Right renal pelvis (tissue), 4 donors: ENCODE measurements around the gene NLGN3. TPM values are rescaled to one million over a fixed set of nuclear protein-coding genes. Genes with fewer than 3 reads are reported as not detected.
A peak's percentile ranks its signal among the peaks of the same experiment; 100 is the strongest.
"Not testable (repeated sequence)": the region's sequence is repeated elsewhere in the genome, so short reads cannot be mapped to it uniquely, and the experiment has no call there.

Experiments
- DNase-seq, 4 donors: peaks; one replicate each; pipeline ENCODE4 v3.0.0-alpha.2; 2013; ENCODE audit warnings: low read depth in 4 of 4, low spot score in 3 of 4, missing footprints in 1 of 4
- polyA plus RNA-seq, 4 donors: library from polyadenylated mRNA; unstranded; fragments of 120-200 nt; gene quantifications; one replicate each; pipeline ENCODE4 v1.2.1, GENCODE V29; 2013; ENCODE audit not compliant: insufficient read length in 4 of 4

Gene NLGN3
- polyA plus RNA-seq, 4 donors: 4.3 to 6.3 (median 4.9) TPM

DNA sequence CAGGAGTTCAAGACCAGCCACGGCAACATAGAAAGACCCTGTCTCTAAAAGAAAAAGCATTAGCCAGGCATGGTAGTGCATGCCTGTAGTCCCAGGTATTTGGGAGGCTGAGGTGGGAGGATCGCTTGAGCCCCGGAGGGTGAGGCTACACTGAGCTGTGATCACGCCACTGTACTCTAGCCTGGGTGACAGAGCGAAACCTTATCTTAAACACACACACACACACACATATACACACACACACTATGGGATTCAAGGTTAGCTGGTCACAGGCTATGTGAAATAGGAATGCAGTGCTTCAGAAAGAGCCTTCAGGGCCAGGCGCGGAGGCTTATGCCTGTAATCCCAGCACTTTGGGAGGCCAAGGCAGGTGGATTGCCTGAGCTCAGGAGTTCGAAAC, 23.5 kb downstream of the NLGN3 start:
- no peak for DNase-seq

DNA sequence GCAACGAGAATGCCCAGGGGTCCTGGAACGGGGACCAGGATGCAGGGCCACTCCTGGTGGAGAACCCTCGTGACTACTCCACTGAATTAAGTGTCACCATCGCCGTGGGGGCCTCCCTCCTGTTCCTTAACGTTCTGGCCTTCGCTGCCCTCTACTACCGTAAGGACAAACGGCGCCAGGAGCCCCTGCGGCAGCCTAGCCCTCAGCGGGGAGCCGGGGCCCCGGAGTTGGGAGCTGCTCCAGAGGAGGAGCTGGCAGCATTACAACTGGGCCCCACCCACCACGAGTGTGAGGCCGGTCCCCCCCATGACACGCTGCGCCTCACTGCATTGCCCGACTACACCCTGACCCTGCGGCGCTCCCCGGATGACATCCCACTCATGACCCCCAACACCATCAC, 24.9 kb downstream of the NLGN3 start:
- DNase-seq: no peak

DNA sequence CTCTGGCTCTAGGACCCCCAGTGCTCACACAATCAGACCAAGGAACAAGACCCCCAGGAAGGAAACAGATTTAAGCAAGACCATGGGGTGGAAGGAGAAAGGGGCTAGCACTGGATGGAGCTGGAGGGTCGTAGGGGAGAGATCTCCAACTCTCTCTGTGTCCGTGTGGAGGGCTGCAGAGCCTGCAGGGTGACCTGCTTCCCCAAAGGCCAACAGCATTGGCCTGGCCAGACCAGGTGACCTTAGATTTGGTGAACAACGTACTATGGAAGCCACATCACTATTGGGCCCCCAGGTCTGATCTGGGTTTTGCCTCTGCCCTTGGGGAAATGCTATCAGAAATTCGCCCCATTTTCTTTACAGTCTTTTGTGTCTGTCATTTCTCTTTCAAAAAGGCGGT, 26.0 kb downstream of the NLGN3 start:
- DNase-seq: no peak

DNA sequence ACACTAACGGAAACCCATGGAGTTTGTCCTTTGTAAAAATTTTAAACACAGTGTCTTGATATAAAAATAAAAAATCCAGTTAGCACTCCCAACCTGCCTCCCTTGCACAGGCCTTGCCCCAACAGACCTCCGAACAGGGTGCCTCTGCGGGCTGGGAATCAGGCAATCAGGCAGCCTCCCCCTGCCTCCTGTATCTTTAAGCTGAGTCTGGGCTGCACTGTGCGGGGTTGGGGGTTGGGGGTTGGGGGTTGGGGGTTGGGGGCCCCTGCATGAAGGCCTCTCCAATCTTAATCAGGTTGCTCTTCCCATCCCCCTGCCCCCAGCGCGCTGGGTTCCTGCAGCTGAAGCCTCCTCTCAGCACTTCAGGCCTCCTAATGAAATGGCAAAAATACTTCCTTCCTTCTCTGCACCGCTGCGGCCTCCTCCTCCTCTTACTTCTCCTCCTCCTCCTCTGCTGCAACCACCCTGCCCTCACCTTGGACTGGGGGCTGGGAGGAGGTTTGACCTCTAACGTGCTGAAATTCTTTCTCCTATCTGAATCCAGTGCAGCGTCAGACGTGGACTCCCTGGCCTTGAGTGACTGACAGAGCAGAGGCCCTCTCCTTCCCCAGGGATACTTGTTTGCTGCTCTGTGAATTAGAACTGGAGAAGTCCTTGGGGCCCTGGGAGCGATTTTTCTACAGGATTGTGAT, 26.6 kb downstream of the NLGN3 start:
- DNase-seq: no peak

DNA sequence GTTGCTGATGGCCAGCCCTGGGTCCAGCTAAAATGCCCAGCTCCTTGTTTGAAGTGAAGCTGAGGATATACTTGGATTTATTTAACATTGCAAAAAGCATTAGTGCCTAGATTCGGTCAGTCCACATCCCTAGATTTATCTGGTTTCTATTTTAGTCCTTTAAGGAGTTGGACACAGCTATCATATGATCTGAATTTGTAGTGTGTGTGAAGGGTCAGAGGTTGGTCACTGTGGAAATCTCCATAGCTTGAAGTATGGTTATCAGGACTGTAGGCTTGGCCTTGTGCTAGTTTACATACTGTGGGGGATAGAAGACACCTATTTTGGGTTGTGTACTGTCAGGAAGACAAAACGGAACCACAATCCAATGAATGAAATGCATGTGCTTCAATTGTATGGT, 28.8 kb downstream of the NLGN3 start:
- no peak for DNase-seq

DNA sequence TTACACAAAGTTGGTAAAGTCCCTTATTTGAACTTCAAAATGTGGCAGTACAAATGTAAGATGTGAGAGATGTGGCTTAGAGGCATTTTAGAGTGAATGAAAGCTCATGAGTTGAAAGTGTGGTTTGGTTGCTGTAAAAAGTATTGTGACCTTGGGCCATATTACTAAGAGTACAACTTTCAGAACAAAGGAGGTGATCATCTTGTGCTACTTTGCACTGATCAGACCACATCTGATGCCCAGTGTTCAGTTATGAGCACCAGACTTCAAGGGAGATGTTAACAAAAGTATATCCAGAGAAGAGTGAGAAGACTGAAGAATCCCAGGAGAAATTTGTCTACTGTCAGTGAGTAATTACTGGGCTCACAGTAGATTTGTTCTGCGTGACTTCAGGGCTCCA, 30.2 kb downstream of the NLGN3 start:
- no peak for DNase-seq

DNA sequence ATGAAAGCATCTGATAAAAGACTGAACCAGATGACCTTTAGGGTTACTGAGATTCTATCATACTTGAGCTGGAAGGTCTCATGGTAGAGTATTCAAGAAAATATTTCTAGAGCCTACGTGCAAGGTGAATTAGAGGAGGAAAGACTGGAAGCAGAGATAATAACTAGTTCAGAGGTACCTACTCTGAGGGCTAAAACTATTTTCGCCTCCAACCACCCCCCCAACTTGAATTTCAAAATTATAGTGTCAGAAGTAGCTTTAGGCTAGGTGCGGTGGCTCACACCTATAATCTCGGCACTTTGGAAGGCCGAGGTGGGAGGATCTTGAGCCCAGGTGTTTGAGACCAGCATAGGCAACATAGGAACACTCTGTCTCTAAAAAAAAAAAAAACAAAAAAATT, 30.9 kb downstream of the NLGN3 start:
- no peak for DNase-seq

DNA sequence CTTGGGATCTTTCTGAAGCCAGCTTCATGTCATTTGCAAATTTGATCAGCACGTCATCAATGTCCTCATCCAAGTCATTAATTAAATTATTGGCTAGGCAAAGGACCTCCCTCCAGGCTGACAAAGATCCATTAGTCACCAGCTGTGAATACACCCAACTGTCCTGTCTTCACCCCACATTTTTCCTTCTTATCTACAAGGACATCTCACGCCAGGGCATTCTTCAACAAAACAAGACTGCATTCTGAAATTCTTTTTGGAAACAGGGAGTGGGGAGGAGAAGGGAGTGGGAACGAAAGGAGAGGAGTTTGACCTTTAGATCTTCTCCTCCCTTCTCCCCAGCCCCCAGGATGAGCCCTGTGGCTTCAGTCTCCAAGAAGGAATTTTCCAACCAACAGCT, 32.7 kb downstream of the NLGN3 start:
- DNase-seq: no peak

DNA sequence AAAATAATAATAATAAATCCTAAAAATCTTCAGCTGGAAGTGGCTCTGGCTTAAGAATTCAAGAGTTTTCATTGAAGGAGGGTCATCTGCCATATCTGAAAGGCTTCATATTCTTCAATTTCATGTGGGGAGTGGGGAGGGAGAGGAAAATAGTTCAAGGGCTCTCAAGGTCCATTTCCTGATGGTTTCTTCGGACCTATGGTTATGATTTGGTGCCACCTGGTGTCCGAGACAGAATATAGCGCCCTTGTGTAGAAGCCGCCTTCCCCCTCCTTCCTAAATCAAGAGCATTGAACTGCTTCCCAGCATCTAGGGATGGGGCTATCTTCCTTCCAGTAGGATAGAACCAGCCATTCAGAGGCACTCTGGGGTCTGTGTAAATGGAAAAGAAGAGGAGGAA, 34.3 kb downstream of the NLGN3 start:
- DNase-seq: peak in 1 of 4 donors; percentile 43

DNA sequence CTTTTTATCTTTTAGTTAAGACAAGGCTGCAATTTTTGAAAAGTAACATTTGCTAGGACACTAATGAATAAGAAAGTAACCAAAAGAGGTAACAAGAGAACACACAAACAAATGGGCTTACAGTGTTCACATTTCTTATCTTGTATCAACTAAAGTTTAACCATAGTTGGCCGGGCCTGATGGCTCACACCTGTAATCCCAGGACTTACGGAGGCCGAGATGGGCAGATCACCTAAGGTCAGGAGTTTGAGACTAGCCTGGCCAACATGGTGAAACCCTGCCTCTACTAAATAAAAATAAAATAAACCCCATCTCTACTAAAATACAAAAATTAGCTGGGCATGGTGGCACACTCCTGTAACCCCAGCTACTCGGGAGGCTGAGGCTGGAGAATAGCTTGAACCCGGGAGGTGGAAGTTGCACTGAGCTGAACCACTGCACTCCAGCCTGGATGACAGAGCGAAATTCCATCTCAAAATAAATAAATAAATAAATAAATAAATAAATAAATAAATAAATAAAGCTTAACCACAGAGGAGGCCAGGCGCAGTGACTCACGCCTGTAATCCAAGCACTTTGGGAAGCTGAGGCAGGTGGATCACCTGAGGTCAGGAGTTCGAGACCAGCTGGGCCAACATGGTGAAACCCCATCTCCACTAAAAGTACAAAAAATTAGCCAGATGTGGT, 36.1 kb downstream of the NLGN3 start:
- not testable (repeated sequence) for DNase-seq

DNA sequence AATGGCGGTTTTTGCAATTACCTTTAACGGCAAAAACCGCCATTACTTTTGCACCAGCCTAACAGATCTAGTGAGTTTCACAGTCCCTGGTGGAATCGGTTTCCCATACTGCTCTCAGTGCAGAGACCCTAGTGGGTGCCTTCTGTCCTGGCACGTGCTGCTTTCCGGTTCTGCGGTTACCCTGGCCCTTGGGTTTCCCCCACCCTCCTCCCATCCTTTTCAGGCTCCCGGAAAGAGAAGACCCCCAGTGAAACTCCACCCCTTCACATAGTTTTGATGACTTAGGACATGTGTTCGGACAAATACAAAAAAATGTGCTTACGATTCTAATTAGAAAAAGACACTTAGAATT, 36.9 kb downstream of the NLGN3 start:
- peak in 2 of 4 donors; percentile 28 to 42 for DNase-seq

DNA sequence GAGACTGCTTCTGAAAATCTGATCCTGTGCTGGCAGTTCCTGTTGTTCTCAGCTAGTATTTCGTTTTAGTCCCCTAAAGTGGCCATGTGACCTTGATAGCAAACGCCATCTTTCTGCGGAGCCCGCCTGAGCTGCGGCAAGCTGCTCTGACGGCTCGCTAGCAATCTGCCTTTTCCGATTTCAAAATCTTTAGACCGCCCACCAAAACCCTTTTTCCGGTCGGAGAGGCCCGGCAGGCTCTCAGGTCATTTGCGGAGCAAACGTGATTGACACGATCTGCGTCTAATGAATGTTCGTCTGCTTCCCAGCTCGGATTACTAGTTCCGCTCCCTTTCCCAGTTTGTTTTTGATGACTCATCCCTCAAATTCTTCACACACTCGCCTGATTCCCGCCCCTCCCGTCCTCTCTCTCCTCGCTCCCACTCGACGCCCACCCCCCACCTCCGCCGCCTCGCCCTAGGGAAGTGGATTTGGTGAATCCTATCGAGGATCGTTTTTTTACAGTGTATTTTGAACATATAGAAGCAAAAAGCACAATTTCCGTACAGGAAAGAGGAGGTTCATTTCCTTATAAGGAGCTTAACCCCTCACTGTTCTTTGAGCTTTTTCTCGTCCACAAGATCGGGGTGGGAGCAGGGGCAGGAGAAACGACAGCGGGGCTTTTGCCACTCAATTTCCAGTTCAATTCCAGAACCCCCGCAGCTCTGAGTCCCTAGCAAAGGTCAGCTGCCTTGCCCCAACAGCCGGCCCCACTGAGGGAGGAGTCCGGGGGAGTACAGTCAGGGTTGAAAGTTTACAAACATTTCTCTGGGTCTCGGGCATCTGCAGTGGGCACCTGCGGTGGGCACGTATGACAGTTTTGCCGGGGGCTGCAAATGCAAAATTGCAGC, 37.5 kb downstream of the NLGN3 start:
- DNase-seq: peak; percentile 67 to 89 (median 85)

DNA sequence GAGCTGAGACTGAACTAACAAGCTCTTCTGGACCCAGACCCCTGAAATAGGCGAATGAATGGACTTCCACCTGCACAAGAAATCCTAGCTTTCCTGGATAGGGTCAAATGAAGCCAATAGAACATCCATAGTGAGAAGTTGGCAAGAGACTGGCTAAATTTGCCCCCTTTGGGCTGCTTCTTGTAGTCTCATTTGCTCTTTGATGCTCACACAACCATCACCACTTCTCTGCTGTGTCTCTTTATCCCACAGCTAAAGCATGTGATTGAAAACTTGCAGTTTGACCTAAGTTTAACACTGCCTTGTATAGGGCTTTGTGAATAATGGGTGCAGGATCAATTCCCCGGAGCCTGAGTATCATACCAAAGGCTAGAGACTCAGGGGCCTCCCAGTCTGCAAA, 38.2 kb downstream of the NLGN3 start:
- DNase-seq: no peak

DNA sequence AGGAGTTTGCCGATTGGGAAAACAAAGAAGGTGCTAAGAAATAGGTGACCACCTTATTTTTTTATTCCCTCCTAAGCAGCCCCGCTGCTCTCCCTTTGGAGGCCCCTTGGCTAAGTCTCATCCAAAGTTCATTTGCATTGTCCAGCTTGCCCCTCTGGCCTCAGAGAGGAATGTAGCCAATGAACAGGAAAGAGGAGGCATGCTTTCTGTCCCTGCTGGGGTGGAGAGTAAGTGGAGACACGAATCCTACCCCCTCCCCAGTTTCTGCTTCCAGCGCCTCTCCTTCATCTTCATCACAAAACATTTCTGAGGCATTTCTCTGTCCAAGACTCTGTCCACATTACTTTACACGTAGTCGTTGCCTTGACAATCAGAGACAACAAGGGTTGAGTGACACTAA, 38.7 kb downstream of the NLGN3 start:
- DNase-seq: peak in 1 of 4 donors; percentile 30

DNA sequence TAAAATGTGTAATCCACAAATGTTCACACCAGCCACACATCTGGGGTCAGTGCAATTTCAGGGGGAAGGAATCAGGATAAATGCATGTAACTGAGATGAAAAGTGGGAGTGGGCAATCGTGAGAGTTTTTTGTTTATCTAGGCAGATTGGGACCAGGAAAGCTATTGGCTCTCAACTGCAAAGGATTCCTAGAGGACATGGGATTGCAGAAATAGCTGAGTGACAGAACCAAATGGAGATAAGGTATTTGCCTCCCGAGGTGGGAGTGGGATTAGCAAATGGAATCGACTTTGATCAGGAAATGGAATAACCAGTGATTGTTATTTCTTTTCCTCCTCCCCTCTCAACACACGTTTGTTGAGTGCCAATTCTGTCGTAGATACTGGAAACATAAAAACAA, 39.5 kb downstream of the NLGN3 start:
- no peak for DNase-seq

DNA sequence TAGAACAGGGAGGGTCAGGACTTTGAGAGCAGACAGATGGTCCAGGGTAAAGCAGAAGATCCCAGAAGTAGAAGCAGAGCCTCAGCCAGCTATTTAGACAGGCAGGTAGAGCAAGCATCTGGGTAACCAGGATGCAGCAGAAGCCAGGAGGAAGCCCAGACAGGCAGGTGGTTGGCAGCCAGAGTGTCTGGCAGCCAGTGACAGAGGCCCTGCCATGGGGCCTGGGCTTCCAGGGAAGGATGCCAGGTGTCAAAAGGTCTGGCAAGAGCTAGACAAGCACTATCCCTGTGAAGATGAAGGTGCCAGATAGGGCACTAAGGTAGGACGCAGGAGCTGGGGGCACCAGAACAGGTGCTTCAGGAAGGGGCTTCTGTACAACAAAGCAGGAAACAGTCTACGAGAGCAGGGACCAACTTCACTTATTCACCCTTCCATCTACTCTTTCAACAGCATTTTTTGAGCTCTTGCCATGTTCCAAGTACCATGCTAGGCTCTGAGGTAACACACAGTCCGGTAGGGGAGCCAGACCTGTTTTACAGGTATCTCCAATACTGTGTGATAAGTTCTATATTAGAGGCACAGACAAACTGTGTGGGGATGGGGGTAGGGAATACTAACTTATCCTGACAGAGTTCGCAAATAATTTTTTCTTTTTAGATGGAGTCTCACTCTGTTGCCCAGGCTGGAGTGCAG, 40.3 kb downstream of the NLGN3 start:
- DNase-seq: no peak

DNA sequence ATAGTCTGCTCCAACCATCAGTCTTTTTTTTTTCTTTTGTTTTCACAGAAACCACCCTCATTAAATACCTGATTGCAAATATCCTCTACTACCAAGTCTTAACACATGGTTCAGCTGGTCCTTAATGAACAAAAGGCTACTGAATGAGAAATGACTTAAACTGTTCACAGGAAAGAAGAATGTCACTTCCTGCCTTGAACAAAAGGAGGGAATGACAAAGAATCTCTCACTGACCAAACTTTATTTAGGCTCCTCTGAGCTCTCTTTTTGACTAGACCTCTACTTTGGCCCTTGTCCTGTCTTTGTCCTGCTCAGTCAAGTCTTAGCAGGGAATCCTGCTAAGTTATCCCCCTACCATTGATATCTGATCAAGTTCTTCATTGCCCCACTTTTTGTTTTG, 46.6 kb downstream of the NLGN3 start:
- no peak for DNase-seq

DNA sequence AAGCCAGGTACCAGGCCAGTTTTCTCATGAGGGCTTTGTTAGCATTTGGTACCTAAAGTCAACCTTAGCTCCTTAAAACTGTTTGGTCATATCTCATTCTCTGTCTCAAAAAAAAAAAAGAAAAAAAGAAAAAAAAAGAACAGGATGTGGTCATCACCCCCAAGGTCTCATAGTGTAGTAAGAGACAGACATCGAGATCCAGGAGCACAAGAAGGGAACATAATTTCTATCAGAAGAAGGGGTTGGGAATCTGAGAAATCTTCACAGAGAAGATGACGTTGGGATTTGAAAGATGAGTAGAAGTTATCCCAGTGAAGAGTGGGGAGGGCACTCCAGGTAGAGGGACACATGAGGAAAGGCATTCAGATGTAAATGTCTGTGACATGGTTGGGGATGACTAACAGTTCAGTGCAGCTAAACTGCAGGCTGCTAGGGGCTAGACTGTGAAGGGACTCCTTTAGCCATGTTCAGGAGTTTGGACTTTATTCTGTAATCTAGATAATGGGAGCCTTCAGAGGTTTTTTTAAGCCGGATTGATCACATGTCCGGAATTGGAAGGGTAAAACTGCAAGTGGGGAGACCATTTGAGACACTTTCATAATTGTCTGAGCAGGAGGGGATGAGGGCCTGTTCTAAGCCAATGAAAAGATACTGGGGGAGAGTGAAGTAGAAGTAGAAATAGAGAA, 51.5 kb downstream of the NLGN3 start:
- no peak for DNase-seq

DNA sequence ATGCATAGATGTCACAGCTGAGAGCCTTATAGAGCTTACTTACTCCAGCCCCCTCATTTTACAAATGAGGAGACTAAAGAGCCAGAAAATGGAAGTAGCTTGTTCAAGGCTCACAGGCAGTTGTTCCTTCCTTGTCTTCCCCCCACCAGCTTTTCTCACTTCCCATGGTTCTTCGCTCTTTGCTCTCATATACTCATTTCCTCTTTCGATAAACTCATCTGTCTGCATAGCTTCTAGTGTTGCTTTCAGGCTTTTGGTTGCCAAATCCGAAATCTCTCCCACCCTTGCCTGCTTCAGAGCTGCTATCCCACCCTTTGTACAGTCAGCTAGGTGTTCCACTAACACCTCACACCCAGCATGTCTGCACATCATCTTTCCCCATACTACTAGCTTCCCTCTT, 53.4 kb downstream of the NLGN3 start:
- DNase-seq: no peak

DNA sequence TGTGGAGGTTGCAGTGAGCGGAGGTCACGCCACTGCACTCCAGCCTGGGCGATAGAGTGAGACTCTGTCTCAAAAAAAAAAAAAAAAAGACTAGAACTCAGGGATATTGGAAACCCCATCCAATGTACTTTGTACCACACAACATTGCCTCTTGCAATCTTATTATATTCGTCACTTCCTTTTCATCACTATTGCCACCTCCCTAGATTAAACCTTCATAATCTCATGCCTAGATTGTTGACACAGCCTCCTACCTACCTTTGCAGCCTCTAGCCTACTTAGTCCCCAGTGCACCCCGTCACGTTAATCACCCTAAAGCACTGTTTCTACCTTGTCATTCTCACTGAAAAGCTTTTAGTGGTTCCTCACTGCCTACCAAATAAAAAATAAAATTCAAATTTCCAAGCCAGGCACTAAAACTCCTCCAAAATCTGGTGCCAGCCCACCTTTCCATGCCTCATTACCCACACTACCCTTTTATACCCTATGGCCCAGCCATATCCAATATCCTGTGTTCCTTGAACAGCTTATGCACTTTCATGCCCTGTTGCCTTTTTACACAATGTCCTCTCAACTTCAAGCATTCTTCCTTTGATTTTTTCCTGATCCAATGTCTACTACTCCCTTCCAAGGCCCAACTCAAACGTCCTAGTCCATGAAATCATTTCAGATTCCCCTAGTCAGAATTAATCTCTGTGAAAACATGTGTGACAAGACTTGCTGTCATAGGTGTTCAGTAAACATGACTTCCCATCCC, 54.8 kb downstream of the NLGN3 start:
- no peak for DNase-seq
